Keratinocyte (primary cell): ENCODE results near the gene SPDYE16. TPM values are rescaled to one million over a fixed set of nuclear protein-coding genes. Genes with fewer than 3 reads are reported as not detected.
A peak's percentile ranks its signal among the peaks of the same experiment; 100 is the strongest.
"Not testable (repeated sequence)": the region's sequence is repeated elsewhere in the genome, so short reads cannot be mapped to it uniquely, and the experiment has no call there.

Experiments used
- DNase-seq: peaks from one replicate; pipeline ENCODE4 v3.0.0-alpha.2; 2011; ENCODE audit warnings: low read depth, missing footprints, low spot score
- FAIRE-seq: peaks from 2 replicates; lab custom pipeline; 2011; peaks lifted over from hg19 to GRCh38; lab: Jason Lieb, UNC
- H2AFZ ChIP-seq: 2 replicates; pipeline ENCODE4 v1.6.0; 2012; ENCODE audit warnings: low read length, control low read depth, inconsistent platforms; ENCODE audit not compliant: control insufficient read depth
- H3K27ac ChIP-seq: 2 replicates; pipeline ENCODE4 v1.5.1; 2011; ENCODE audit warnings: low read length; ENCODE audit not compliant: control insufficient read depth, insufficient read depth
- H3K27me3 ChIP-seq: 3 replicates; pipeline ENCODE4 v1.6.0; 2011; ENCODE audit warnings: low read length; ENCODE audit not compliant: control insufficient read depth, insufficient read depth; ENCODE audit errors: extremely low read depth
- H3K36me3 ChIP-seq, 2 experiments: 2 replicates in 1 of 2; 3 replicates in 1 of 2; pipeline ENCODE4 v1.5.1; 2011; ENCODE audit warnings: low read length in 2 of 2, mild to moderate bottlenecking in 1 of 2; ENCODE audit not compliant: control insufficient read depth in 2 of 2, insufficient read depth in 2 of 2; ENCODE audit errors: extremely low read depth in 1 of 2
- H3K4me1 ChIP-seq: 3 replicates; pipeline ENCODE4 v1.5.1; 2011; ENCODE audit warnings: low read length; ENCODE audit not compliant: control insufficient read depth, insufficient read depth; ENCODE audit errors: extremely low read depth
- H3K4me2 ChIP-seq: 3 replicates; pipeline ENCODE4 v1.6.0; 2011; ENCODE audit warnings: low read depth, low read length; ENCODE audit not compliant: control insufficient read depth, insufficient read depth; ENCODE audit errors: extremely low read depth
- H3K4me3 ChIP-seq, 3 experiments: fragments of 200-600 bp in 1 of 3; sonication (generic) in 1 of 3; 2 replicates in 2 of 3; 3 replicates in 1 of 3; pipeline ENCODE4 v1.5.1; 2011 to 2016; ENCODE audit warnings: low read length in 3 of 3, mild to moderate bottlenecking in 3 of 3, control low read depth in 2 of 3, inconsistent platforms in 1 of 3, low read depth in 1 of 3, mixed read lengths in 1 of 3, mixed run types in 1 of 3, moderate library complexity in 1 of 3; ENCODE audit not compliant: control insufficient read depth in 2 of 3, insufficient read depth in 2 of 3; ENCODE audit errors: extremely low read depth in 1 of 3
- H3K79me2 ChIP-seq: 2 replicates; pipeline ENCODE4 v1.6.0; 2012; ENCODE audit warnings: low read length; ENCODE audit not compliant: control insufficient read depth, insufficient read depth
- H3K9ac ChIP-seq: 3 replicates; pipeline ENCODE4 v1.6.0; 2011; ENCODE audit warnings: low read length; ENCODE audit not compliant: control insufficient read depth, insufficient read depth; ENCODE audit errors: extremely low read depth
- H3K9me1 ChIP-seq: 3 replicates; pipeline ENCODE4 v1.6.0; 2011; ENCODE audit warnings: low read length; ENCODE audit not compliant: control insufficient read depth, insufficient read depth; ENCODE audit errors: extremely low read depth
- H3K9me3 ChIP-seq: 2 replicates; pipeline ENCODE4 v1.5.1; 2012; ENCODE audit warnings: low read depth, low read length; ENCODE audit not compliant: control insufficient read depth
- H4K20me1 ChIP-seq: 3 replicates; pipeline ENCODE4 v1.6.0; 2011; ENCODE audit warnings: low read length; ENCODE audit not compliant: control insufficient read depth, insufficient read depth; ENCODE audit errors: extremely low read depth
- CTCF ChIP-seq, 3 experiments: IDR thresholded peaks in 1 of 3; conservative IDR thresholded peaks in 1 of 3; optimal IDR thresholded peaks in 1 of 3; 2 replicates in 2 of 3; 3 replicates in 1 of 3; pipeline versions ENCODE3 to v1.5.1; 2011; ENCODE audit warnings: low read length in 3 of 3, mild to moderate bottlenecking in 3 of 3, moderate library complexity in 2 of 3, control low read depth in 1 of 3, inconsistent platforms in 1 of 3; ENCODE audit not compliant: insufficient read depth in 2 of 3; ENCODE audit errors: extremely low read depth in 1 of 3
- EZH2 ChIP-seq: IDR thresholded peaks from one replicate; pipeline ENCODE4 v1.6.1; 2012; ENCODE audit warnings: inconsistent platforms, mild to moderate bottlenecking, low read length, moderate library complexity
- dilution Hi-C: fragments of 300-500 bp; cut with MboI; formaldehyde crosslinking; loops from one replicate; pipeline ENCODE4 v1.7.0; 2020; ENCODE audit warnings: low sequenced_read_pairs; ENCODE audit not compliant: extremely low pct_ligation_motif_present
- polyA plus RNA-seq, 5 experiments: library from polyadenylated mRNA; depleted of rRNA in 3 of 5; stranded (reverse) in 3 of 5; stranded (forward) in 1 of 5; unstranded in 1 of 5; fragments of >200 nt; gene quantifications; 1 replicate in 1 of 5; 2 replicates in 3 of 5; 3 replicates in 1 of 5; pipeline versions ENCODE4 v1.2.1 to v1.2.3, GENCODE V29; 2011 to 2012; ENCODE audit warnings: missing spikeins in 2 of 5, low read depth in 1 of 5, low replicate concordance in 1 of 5

The SPDYE16 gene
- polyA plus RNA-seq, 1 donor (not counting 4 experiments of a cell fraction or from before 2014, with no cell fraction given), result not detected

DNA sequence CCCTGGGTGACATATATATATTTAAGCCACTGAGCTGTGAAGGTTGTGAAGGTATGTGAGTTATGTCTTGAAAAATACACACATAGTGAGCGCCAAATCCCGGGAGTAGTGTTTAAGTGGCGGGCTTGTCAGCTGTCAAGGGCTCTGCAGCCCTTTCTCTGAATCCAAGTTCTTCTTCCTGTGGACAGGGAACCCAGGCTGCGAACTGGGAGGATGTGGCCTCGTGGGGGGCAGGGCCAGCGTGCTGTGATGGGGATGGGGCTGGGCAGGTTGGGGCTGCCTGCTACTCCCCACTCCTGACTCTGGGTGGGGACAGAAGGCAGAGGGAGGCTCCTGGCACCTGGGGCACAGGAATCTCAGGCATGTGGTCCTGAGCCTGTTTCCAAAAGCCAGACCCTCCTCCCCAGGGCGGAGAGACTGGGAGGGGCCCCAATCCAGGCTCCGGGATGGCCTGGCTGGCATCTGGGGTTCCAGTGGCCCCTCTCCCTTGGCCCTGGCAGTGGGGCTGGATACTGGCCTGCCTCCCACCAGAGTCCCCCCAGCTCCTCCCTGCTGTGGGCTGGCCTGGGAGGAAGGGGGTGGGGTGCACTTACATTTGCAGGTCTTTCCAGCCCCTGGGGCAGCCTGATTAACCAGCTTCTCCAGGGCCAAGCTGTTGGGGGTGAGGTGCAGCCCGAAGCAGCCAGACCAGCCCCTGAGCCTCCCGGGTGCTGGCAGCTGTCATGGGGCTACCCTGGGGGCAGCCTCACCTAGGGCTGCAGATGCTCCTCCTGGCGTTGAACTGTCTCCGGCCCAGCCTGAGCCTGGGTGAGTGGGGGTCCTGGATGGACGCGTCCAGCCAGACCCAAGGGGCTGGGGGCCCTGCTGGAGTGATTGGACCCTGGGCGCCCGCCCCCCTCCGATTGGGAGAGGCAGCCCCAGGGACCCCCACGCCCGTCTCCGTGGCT, 32.9 kb downstream of the SPDYE16 start, which contains the start of gene UPK3B:
Gene UPK3B, plus strand, starts transcription at position 622 of the 947 bp plus-strand sequence. Its CDS starts 101 bp downstream, at position 723.
- Histone ChIP-seq H3K27me3 (no peaks in the 10 kb centered on the region), H3K79me2 (no peaks in the 10 kb centered on the region), H4K20me1 (no peaks in the 10 kb centered on the region), H3K4me2 (peak within 1 kb of the TSS; percentile 70), H3K4me1 (peaks cover 10% of the 10 kb centered on the region), H3K36me3 (peaks cover 6 to 13% of the 10 kb centered on the region in 2 experiments), H3K27ac (no peak within 1 kb of the TSS), H3K9ac (peak within 1 kb of the TSS; percentile 34), H2AFZ (no peak within 1 kb of the TSS), H3K9me3 (no peaks in the 10 kb centered on the region), H3K4me3 (peak within 1 kb of the TSS; percentile 20 to 45 (median 43)), H3K9me1 (no peaks in the 10 kb centered on the region)
- DNase-seq (peak; percentile 75), FAIRE-seq (no peak)
- dilution Hi-C loops, result no loop called here
- TF ChIP-seq CTCF (optimal IDR thresholded peaks at IDR 0.05 in 1 of 3, IDR thresholded peaks at IDR 0.05 in 1 of 3, conservative IDR thresholded peaks at IDR 0.05 in 1 of 3; ENCODE audit: extremely low read depth in 1 of 3, insufficient read depth in 2 of 3, low read length in 3 of 3) (peak in 2 of 3 experiments; percentile 28 to 61), EZH2 (no peak)

- Histone ChIP-seq H3K36me3 (peaks cover 6 to 17% of the 10 kb centered on the region in 2 experiments), H2AFZ (no peak overlapping the region), H3K9ac (no peak overlapping the region), H3K27me3 (no peaks in the 10 kb centered on the region), H3K27ac (no peak overlapping the region), H3K9me3 (no peaks in the 10 kb centered on the region), H4K20me1 (no peaks in the 10 kb centered on the region), H3K4me1 (peaks cover 10% of the 10 kb centered on the region), H3K4me2 (no peak overlapping the region), H3K4me3 (no peak overlapping the region), H3K79me2 (no peaks in the 10 kb centered on the region), H3K9me1 (no peaks in the 10 kb centered on the region)
- DNase-seq (no peak), FAIRE-seq (no peak)
- TF ChIP-seq EZH2, result no peak
- no peak for TF ChIP-seq CTCF (optimal IDR thresholded peaks at IDR 0.05 in 1 of 3, IDR thresholded peaks at IDR 0.05 in 1 of 3, conservative IDR thresholded peaks at IDR 0.05 in 1 of 3; ENCODE audit: extremely low read depth in 1 of 3, insufficient read depth in 2 of 3, low read length in 3 of 3)
- dilution Hi-C loops, result no loop called here
Observed at GRCh38 chr7:76507723-76508406, 35.2 kb downstream of the SPDYE16 start.

DNA sequence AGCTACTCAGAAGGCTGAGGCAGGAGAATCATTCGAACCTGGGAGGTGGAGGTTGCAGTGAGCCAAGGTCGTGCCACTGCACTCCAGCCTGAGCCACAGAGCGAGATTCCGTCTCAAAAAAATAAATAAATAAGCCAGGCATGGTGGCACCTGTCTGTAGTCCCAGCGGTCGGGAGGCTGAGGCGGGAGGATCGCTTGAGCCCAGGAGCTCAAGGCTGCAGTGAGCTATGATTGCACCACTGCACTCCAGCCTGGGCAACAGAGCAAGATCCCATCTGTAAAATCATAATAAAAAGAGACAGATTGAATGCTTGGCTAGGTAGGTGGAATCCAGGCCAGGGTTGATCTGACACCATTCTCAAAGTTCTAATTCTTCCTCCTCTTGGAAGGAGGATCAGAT, 36.5 kb downstream of the SPDYE16 start:
- H3K9ac ChIP-seq, H3K4me2 ChIP-seq, H3K27ac ChIP-seq, H2AFZ ChIP-seq, DNase-seq, FAIRE-seq, H3K79me2 ChIP-seq, H3K9me3 ChIP-seq, H4K20me1 ChIP-seq, H3K4me3 ChIP-seq, H3K9me1 ChIP-seq, H3K27me3 ChIP-seq, dilution Hi-C loops: not testable (repeated sequence)
- H3K4me1 ChIP-seq, result peaks cover 10% of the 10 kb centered on the region
- H3K36me3 ChIP-seq, result peaks cover 6 to 17% of the 10 kb centered on the region in 2 experiments
